ENCODE measurements around the gene HEMGN. TPM values are rescaled to one million over a fixed set of nuclear protein-coding genes. Genes with fewer than 3 reads are reported as not detected.

Gene HEMGN
- total and polyA plus RNA-seq, 10 of the 15 experiments (the other 5 are each of a cell fraction or from before 2014, with no cell fraction given), result 0.03 to 0.28 (median 0.09) TPM; not detected in 4

DNA sequence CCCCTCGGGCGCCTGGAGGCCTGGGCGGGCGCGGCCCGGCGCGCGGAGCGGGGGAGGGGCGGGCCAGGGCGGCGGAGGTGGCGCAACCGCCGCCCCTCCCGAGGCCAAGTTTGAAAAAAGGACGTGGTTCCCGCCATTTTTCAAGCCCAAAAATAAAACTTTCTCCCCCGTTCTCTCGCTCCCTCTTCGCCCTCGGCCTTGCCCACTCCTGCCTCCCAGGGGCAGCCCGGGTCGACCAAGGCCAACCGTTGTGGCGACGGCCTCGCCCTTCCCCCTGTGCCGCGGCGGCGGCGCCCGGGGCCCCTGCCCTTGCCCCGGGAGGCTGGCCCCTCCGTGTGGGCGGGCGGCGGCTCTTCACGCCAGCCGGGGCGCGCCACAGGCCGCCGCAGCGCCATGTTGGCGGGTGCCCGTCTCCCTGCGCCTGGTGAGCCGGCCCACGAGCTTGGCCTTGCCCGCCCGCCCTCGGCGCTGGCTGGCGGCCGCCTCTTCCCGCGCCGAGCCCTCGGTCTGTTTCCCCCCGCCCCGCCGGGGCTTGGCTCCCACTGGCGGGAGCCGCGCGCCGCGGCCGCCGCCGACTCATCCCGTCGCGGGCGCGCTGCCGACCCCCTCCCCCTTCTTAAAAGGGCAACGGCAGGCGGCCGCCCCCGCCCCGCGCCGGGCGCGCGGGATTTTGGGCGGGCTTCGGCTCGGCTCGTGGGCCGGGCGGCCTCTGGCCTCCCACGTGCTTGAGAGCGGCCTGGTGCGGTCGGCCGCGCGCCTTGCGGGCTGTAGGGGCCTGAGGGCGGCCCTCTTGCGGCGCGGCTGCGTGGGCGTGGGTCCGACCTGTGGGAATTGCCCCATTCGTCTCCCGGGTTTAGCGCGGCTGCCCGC, 46.5 kb upstream of the HEMGN start:
- peaks cover 18% of the 10 kb centered on the region for H3K4me1 ChIP-seq (ENCODE audit: control insufficient read depth, insufficient read depth, low read length)
- H2AFZ ChIP-seq (ENCODE audit: control insufficient read depth, low read depth, low read length), result peak overlapping the region; percentile 16; the same call in 1 of the 2 replicates
- TF ChIP-seq ZSCAN29 (IDR thresholded peaks at IDR 0.05) (peak; percentile 59; the same call in 1 of the 2 replicates), EGR1 (IDR thresholded peaks at IDR 0.05; ENCODE audit: borderline replicate concordance in 1 of 2, low read depth in 2 of 2, low read length in 2 of 2) (peak in 1 of 2 experiments; percentile 93; a peak in 2 of 3 replicates), STAT1 (conservative IDR thresholded peaks at IDR 0.05) (no peak), RBBP5 (conservative IDR thresholded peaks at IDR 0.05) (no peak), POLR2AphosphoS2 (IDR thresholded peaks at IDR 0.05; ENCODE audit: low read depth, low read length) (peak; percentile 58; the same call in 1 of the 2 replicates), BACH1 (IDR thresholded peaks at IDR 0.05; ENCODE audit: borderline replicate concordance) (peak; percentile 81; the same call in 1 of the 2 replicates), GATAD2B (conservative IDR thresholded peaks at IDR 0.05; ENCODE audit: low read depth) (peak; percentile 96), PML (IDR thresholded peaks at IDR 0.05; ENCODE audit: low read length) (peak; percentile 60; the same call in 1 of the 2 replicates), SMARCA5 (IDR thresholded peaks at IDR 0.05) (peak; percentile 44; the same call in 1 of the 2 replicates), LARP7 (IDR thresholded peaks at IDR 0.05) (peak; percentile 33), RUNX3 (IDR thresholded peaks at IDR 0.05; ENCODE audit: low read length) (peak; percentile 35), BHLHE40 (IDR thresholded peaks at IDR 0.05; ENCODE audit: borderline replicate concordance in 1 of 2, low read depth in 2 of 2, low read length in 1 of 2) (peak; percentile 77 to 92; a peak in 3 of 4 replicates), MYC (IDR thresholded peaks at IDR 0.05; ENCODE audit: insufficient read depth, insufficient read length, insufficient replicate concordance, low read length, severe bottlenecking) (peak; percentile 81), IKZF1 (conservative IDR thresholded peaks at IDR 0.05) (peak; percentile 90), TCF3 (IDR thresholded peaks at IDR 0.05; ENCODE audit: borderline replicate concordance, insufficient read depth, low read depth, low read length) (0 out of 2 replicates have a peak, but pooled peaks have one; percentile 7), ZNF207 (IDR thresholded peaks at IDR 0.05; ENCODE audit: borderline replicate concordance) (peak; percentile 38; the same call in 1 of the 2 replicates)
- TF ChIP-seq, protein P1, sequence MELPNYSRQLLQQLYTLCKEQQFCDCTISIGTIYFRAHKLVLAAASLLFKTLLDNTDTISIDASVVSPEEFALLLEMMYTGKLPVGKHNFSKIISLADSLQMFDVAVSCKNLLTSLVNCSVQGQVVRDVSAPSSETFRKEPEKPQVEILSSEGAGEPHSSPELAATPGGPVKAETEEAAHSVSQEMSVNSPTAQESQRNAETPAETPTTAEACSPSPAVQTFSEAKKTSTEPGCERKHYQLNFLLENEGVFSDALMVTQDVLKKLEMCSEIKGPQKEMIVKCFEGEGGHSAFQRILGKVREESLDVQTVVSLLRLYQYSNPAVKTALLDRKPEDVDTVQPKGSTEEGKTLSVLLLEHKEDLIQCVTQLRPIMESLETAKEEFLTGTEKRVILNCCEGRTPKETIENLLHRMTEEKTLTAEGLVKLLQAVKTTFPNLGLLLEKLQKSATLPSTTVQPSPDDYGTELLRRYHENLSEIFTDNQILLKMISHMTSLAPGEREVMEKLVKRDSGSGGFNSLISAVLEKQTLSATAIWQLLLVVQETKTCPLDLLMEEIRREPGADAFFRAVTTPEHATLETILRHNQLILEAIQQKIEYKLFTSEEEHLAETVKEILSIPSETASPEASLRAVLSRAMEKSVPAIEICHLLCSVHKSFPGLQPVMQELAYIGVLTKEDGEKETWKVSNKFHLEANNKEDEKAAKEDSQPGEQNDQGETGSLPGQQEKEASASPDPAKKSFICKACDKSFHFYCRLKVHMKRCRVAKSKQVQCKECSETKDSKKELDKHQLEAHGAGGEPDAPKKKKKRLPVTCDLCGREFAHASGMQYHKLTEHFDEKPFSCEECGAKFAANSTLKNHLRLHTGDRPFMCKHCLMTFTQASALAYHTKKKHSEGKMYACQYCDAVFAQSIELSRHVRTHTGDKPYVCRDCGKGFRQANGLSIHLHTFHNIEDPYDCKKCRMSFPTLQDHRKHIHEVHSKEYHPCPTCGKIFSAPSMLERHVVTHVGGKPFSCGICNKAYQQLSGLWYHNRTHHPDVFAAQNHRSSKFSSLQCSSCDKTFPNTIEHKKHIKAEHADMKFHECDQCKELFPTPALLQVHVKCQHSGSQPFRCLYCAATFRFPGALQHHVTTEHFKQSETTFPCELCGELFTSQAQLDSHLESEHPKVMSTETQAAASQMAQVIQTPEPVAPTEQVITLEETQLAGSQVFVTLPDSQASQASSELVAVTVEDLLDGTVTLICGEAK (IDR thresholded peaks at IDR 0.05; ENCODE audit: borderline replicate concordance), result no peak
- TF ChIP-seq, protein P2, sequence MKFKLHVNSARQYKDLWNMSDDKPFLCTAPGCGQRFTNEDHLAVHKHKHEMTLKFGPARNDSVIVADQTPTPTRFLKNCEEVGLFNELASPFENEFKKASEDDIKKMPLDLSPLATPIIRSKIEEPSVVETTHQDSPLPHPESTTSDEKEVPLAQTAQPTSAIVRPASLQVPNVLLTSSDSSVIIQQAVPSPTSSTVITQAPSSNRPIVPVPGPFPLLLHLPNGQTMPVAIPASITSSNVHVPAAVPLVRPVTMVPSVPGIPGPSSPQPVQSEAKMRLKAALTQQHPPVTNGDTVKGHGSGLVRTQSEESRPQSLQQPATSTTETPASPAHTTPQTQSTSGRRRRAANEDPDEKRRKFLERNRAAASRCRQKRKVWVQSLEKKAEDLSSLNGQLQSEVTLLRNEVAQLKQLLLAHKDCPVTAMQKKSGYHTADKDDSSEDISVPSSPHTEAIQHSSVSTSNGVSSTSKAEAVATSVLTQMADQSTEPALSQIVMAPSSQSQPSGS (IDR thresholded peaks at IDR 0.05; ENCODE audit: low read length), result no peak

More for the DNA sequence above, 46.5 kb upstream of the HEMGN start:
- Histone ChIP-seq H3K9me3 (replicated peaks; ENCODE audit: control insufficient read depth, insufficient read depth, low read length) (no peaks in the 10 kb centered on the region), H4K20me1 (ENCODE audit: control insufficient read depth, insufficient read depth) (no peaks in the 10 kb centered on the region), H3K4me3 (peak overlapping the region; percentile 84), H3K27ac (ENCODE audit: control insufficient read depth, insufficient read depth) (peak overlapping the region; percentile 99), H3K9ac (ENCODE audit: control insufficient read depth, insufficient read depth, low read length) (peak overlapping the region; percentile 99), H3K27me3 (replicated peaks in 1 of 2; ENCODE audit: control insufficient read depth in 2 of 2, insufficient read depth in 2 of 2, low read length in 1 of 2) (no peaks in the 10 kb centered on the region), H3K36me3 (ENCODE audit: control insufficient read depth in 2 of 2, insufficient read depth in 2 of 2, low read length in 1 of 2) (no peaks in the 10 kb centered on the region), H3K4me2 (ENCODE audit: control insufficient read depth, insufficient read depth) (peak overlapping the region; percentile 77; the same call in 1 of the 2 replicates), H3K79me2 (ENCODE audit: control insufficient read depth, insufficient read depth, low read length) (peaks cover 71% of the 10 kb centered on the region)
- FAIRE-seq, result no peak
- ChIA-PET SMC1A (ENCODE audit: uncharacterized antibody, unreplicated experiment) (interaction anchor here (0.8 to 0.9 kb wide), 2 partner anchors 25 to 55 kb away, joined by 3 read pairs; no protein-coding TSS in a partner anchor), CTCF (interaction anchor here (1.1 to 4.3 kb wide), 3 partner anchors 61 to 62 kb away, joined by 3 to 29 read pairs (median 26); partner anchors contain the start of gene TRMO), RAD21 (ENCODE audit: unreplicated experiment) (interaction anchor here (1.2 kb wide), 1 partner anchor 272 kb away, joined by 3 read pairs; no protein-coding TSS in a partner anchor), POLR2A (interaction anchor here (0.5 to 1.5 kb wide), 5 partner anchors 61 to 272 kb away, joined by 3 to 6 read pairs (median 4); partner anchors contain the start of gene TRMO)
- no TSS peak for BruUV-seq (replicated peaks)
- in situ Hi-C loops (cut with MboI) (no loop called here), intact Hi-C loops (cut with micrococcal nuclease; ENCODE audit: unreplicated experiment) (no loop called here)
- peak; percentile 25 for ATAC-seq
- DNase-seq (ENCODE audit: low read depth, low spot score), result peak; percentile 9
- WGBS (ENCODE audit: insufficient coverage, insufficient replicate concordance, low lambda C conversion rate, missing lambda C conversion rate), result 1% methylated on average over 51 of the region's 116 CpGs

Measured in GM12878 (cell line).